Measurements from ENCODE around the gene TAX1BP1.
"Not testable (repeated sequence)": the region's sequence is repeated elsewhere in the genome, so short reads cannot be mapped to it uniquely, and the experiment has no call there.

The TAX1BP1 gene

GRCh38 chr7:27840760-27841364 is 100.9 kb downstream of the TAX1BP1 start:
- no peak for DNase-seq (ENCODE audit: low read depth in 4 of 4, low spot score in 1 of 4)

DNA sequence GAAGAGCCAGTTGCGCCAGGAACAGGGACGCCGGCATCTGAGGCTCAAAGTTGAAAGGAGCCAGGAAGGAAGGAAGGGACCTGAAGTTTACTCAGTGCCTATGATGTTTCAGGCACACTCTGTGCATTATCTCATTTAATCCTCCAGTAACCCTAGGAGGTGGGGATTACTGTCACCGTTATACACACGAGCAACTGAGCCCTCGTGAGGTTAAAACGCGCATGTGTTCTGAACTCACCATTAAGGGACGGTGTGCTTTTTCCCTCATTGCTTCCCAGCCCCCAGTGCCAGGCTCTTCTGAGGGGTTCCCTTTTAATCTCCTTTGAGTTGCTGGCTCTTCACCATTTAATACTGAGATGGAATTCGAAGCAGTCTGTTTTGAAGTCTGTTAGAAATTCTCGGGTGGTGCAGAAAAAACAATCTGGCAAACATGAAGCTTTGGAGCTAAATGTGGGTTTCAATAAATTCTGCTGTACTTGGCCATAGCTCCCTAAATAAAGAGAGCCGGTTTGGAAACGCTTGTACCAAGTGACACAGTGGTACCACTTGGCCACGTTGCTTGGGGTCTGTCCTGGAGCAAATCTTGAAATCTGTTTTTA is 102.2 kb downstream of the TAX1BP1 start:
- DNase-seq (ENCODE audit: low read depth in 4 of 4, low spot score in 1 of 4), result no peak

GRCh38 chr7:27842851-27843250 is 102.9 kb downstream of the TAX1BP1 start:
- DNase-seq (ENCODE audit: low read depth in 4 of 4, low spot score in 1 of 4), result no peak

- no peak for DNase-seq (ENCODE audit: low read depth in 4 of 4, low spot score in 1 of 4)
Observed at GRCh38 chr7:27843584-27844305, 103.8 kb downstream of the TAX1BP1 start.

GRCh38 chr7:27846388-27846787 is 106.4 kb downstream of the TAX1BP1 start:
- no peak for DNase-seq (ENCODE audit: low read depth in 4 of 4, low spot score in 1 of 4)

- no peak for DNase-seq (ENCODE audit: low read depth in 4 of 4, low spot score in 1 of 4)
Observed at GRCh38 chr7:27850531-27850930, 110.6 kb downstream of the TAX1BP1 start.

GRCh38 chr7:27856703-27857485 is 116.9 kb downstream of the TAX1BP1 start:
- not testable (repeated sequence) for DNase-seq (ENCODE audit: low read depth in 4 of 4, low spot score in 1 of 4)

DNA sequence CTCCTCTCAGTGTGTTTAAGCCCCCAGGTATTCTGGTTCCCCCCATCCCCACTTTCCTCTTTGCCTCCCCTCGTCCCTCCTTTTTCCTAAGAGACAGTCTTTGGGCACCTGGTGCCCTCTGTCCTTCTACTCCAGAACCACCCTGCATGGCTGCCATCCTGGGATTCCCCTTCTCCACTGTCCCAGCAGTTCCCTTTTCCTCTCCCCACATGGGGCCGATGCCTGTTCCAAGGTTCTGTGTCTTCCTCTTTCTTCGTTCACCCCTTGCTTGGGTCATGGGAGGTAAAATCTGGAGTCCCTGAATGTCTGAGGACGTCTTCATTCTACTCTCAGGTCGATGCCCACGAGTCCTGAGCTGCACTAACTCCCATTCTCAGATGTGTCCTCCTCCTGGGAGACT is 120.8 kb downstream of the TAX1BP1 start:
- no peak for DNase-seq (ENCODE audit: low read depth in 4 of 4, low spot score in 1 of 4)

GRCh38 chr7:27861747-27862146 is 121.8 kb downstream of the TAX1BP1 start:
- no peak for DNase-seq (ENCODE audit: low read depth in 4 of 4, low spot score in 1 of 4)

GRCh38 chr7:27863880-27864279 is 123.9 kb downstream of the TAX1BP1 start:
- DNase-seq (ENCODE audit: low read depth in 4 of 4, low spot score in 1 of 4), result no peak

DNA sequence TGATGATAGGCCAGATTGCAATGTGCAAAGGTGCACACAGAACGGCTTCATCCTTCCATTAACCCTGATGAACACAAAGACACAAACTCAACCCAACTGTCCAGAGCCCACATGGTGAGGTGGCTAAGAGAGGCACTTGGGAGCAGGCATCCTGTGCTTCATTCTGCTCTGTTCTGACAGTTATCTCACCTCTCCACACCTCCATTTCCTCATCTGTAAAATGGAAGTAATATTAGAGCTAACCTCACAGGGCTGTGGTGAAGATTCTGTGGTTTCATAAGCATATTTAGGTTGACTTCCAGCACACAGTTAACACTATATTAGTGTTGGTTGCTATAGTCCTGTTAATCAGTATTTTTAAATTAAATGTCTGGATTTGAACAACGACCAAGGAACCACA is 126.3 kb downstream of the TAX1BP1 start:
- no peak for DNase-seq (ENCODE audit: low read depth in 4 of 4, low spot score in 1 of 4)

DNA sequence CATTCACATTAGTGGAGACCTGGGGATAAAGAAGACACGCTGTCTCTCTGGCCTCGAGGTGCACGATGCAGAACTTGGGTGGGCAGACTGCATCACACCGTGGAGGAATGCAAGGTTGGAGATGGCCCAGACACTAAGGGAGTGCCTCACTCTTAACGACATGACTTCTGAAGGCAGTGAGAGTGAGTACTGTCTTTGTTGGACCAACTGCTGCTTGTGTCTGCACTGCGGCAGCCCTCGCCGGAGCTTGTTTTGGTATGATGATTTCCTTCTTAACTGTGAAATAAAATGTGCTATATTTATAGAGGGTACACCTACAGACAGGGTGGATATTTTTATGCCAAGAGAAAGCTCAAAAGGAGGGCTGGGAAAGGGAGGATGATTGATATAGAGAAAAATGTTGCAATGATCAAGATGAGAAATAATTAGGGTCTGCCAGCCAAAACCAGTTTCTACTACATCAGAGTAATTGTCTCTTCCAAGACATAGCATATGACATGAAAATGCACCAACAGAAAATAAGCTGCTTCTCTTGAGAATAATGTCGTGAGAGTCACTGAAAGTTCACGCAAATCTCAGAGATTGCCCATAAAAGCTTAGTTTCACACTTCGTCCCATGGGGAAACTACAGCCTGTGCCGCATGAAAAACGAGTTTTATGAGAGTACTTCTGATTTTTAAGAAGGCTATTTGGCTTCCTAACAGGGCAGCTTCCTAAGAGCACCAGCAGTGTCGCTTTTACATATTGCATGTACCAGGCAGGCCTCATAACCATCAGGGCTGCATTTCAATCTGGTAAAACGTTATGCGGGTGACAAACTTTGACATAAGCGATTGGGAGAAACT is 127.1 kb downstream of the TAX1BP1 start:
- no peak for DNase-seq (ENCODE audit: low read depth in 4 of 4, low spot score in 1 of 4)

GRCh38 chr7:27868131-27868550 is 128.2 kb downstream of the TAX1BP1 start:
- no peak for DNase-seq (ENCODE audit: low read depth in 4 of 4, low spot score in 1 of 4)

DNA sequence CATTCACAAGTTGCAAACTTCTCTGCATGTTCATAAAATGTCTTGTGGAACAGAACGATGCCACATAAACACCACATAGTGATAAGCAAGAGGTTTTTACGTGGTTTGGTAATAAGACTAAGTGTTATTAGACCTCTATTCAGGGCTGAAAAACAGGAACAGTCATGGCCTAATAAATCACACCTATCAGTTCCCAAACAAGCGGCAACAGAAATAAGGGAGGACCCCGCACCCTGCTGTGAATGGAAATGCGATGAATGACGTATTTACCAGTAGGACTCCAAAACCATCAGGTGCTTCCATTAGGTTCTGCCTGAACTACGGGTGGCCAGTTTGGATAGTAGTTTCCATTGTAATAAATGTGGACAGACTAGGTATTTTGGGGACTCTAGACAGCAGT is 129.1 kb downstream of the TAX1BP1 start:
- no peak for DNase-seq (ENCODE audit: low read depth in 4 of 4, low spot score in 1 of 4)

- no peak for DNase-seq (ENCODE audit: low read depth in 4 of 4, low spot score in 1 of 4)
Observed at GRCh38 chr7:27870595-27870994, 130.6 kb downstream of the TAX1BP1 start.

- no peak for DNase-seq (ENCODE audit: low read depth in 4 of 4, low spot score in 1 of 4)
Observed at GRCh38 chr7:27871086-27871485, 131.1 kb downstream of the TAX1BP1 start.

- DNase-seq (ENCODE audit: low read depth in 4 of 4, low spot score in 1 of 4), result no peak
Observed at GRCh38 chr7:27871866-27872265, 131.9 kb downstream of the TAX1BP1 start.

- no peak for DNase-seq (ENCODE audit: low read depth in 4 of 4, low spot score in 1 of 4)
Observed at GRCh38 chr7:27872356-27873275, 132.7 kb downstream of the TAX1BP1 start.

DNA sequence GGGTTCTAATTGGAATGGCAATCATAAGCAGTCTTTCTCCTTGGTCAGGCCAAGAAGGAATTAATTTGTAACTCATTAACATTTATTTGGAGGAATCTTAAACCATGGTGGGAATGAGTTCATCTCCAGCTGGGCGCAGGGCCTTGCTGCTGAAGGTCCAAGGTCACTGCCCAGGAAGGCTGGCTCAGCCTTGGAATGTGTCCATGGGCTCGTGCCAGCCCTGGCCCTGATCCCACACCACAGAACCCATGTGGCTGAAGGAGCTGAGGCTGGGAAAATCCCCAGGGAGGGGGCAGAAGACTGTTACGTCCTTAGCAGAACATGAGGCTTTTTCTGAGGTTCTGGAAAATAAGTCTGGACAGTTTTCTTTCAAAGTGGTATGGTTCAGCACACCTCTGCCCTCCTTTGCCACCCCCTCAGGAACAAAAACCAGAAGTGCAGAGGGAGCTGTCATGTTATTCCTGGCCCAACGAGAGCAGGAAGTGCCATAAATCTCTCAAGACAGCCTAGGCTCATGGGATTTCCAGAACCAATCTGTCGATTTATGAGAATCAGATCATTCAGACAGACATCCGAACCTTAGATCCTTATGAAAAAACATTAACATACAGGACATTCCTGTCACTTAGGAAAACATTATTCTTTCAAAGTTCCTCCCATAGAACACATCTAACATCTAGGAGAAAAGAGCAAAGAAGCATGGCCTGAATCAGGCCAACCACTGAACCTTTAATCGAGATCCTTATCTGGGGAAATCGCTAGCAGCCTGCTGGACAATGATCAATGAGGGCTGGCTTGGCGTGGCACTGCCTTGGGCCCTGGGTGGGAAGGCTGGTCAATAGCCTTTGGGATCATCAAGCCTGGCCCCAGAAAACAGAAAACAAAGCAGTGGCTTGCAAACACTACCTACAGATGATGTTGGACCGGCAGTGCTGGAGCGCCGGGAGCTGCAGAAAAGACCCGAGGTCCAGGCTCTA is 134.3 kb downstream of the TAX1BP1 start:
- DNase-seq (ENCODE audit: low read depth in 4 of 4, low spot score in 1 of 4), result no peak

Data from stimulated activated CD4-positive, alpha-beta T cell treated with anti-CD3 and anti-CD28 coated beads, Interleukin-1b, Interleukin-23, amount 100 ng/mL, for 24 hours (primary cell).